Smooth muscle cell (in vitro differentiated cells): ENCODE data around the gene SEC22C. TPM values are rescaled to one million over a fixed set of nuclear protein-coding genes. Genes with fewer than 3 reads are reported as not detected.
"Not testable (repeated sequence)": the region's sequence is repeated elsewhere in the genome, so short reads cannot be mapped to it uniquely, and the experiment has no call there.

Experiments used
- DNase-seq: peaks from one replicate; lab custom pipeline; 2025; ENCODE audit not compliant: unreplicated experiment; lab: John Stamatoyannopoulos, UW
- H2AFZ ChIP-seq: fragments of 200-600 bp; sonication (generic); 2 replicates; pipeline ENCODE4 v1.6.0; 2016; ENCODE audit warnings: antibody characterized with exemption, low read depth, mild to moderate bottlenecking
- H3F3A ChIP-seq: fragments of 200-600 bp; sonication (generic); 2 replicates; pipeline ENCODE4 v1.6.0; 2017; ENCODE audit warnings: antibody characterized with exemption, low read depth
- H3K27ac ChIP-seq: fragments of 200-600 bp; sonication (generic); 2 replicates; pipeline ENCODE4 v1.5.1; 2016; ENCODE audit warnings: low read depth, mild to moderate bottlenecking
- H3K27me3 ChIP-seq: fragments of 200-600 bp; sonication (generic); 2 replicates; pipeline ENCODE4 v1.6.1; 2016; ENCODE audit warnings: low read depth, mild to moderate bottlenecking
- H3K36me3 ChIP-seq: fragments of 200-600 bp; sonication (generic); 2 replicates; pipeline ENCODE4 v1.5.1; 2016; ENCODE audit warnings: low read depth
- H3K4me1 ChIP-seq: fragments of 200-600 bp; sonication (generic); 2 replicates; pipeline ENCODE4 v1.5.1; 2016; ENCODE audit warnings: low read depth
- H3K4me2 ChIP-seq: fragments of 200-600 bp; sonication (generic); 2 replicates; pipeline ENCODE4 v1.6.0; 2016; ENCODE audit warnings: mild to moderate bottlenecking
- H3K4me3 ChIP-seq: fragments of 200-600 bp; sonication (generic); 2 replicates; pipeline ENCODE4 v1.5.1; 2016; ENCODE audit warnings: mild to moderate bottlenecking
- H3K79me2 ChIP-seq: fragments of 200-600 bp; sonication (generic); 2 replicates; pipeline ENCODE4 v1.6.0; 2016; ENCODE audit warnings: low read depth, mild to moderate bottlenecking
- H3K9ac ChIP-seq: fragments of 200-600 bp; sonication (generic); 2 replicates; pipeline ENCODE4 v1.6.0; 2016; ENCODE audit warnings: low read depth
- H3K9me3 ChIP-seq: fragments of 200-600 bp; sonication (generic); replicated peaks from 2 replicates; pipeline ENCODE4 v1.5.1; 2016; ENCODE audit warnings: low read depth
- H4K20me1 ChIP-seq: fragments of 200-600 bp; sonication (generic); 2 replicates; pipeline ENCODE4 v1.6.0; 2016; ENCODE audit warnings: low read depth
- CTCF ChIP-seq: fragments of 200-600 bp; sonication (generic); IDR thresholded peaks from 2 replicates; pipeline ENCODE4 v1.5.1; 2017; ENCODE audit warnings: borderline replicate concordance, mild to moderate bottlenecking, antibody characterized with exemption; ENCODE audit not compliant: insufficient read depth, poor library complexity, severe bottlenecking
- WGBS: methylation state at CpG from one replicate; pipeline ENCODE4 v1.1.7; 2016; ENCODE audit warnings: low lambda C conversion rate; 5-methylcytosine and 5-hydroxymethylcytosine counted together
- polyA plus RNA-seq: library from polyadenylated mRNA; unstranded; fragments of >200 nt; fragmentation: Nextera tagmentation; extraction: Ambion mirVana; gene quantifications from 2 replicates; pipeline ENCODE4 v1.2.1, GENCODE V29; 2016
- total RNA-seq: library from RNA; depleted of rRNA; stranded (reverse); fragments of >200 nt; gene quantifications from 2 replicates; pipeline ENCODE4 v1.2.3, GENCODE V29; 2014

SEC22C gene
- total and polyA plus RNA-seq, 2 experiments from 2014 or later, result 45.7 to 52.2 TPM

- 0% methylated on average over 9 of the region's 11 CpGs for WGBS
- TF ChIP-seq CTCF, result no peak
- Histone ChIP-seq H4K20me1 (no peaks in the 10 kb centered on the region), H3K4me1 (peaks cover 9% of the 10 kb centered on the region), H3K9me3 (no peaks in the 10 kb centered on the region), H2AFZ (peak overlapping the region; percentile 86), H3K4me3 (peak overlapping the region; percentile 78), H3K79me2 (peaks cover 48% of the 10 kb centered on the region), H3K9ac (peak overlapping the region; percentile 86), H3K27ac (peak overlapping the region; percentile 80), H3K27me3 (no peaks in the 10 kb centered on the region), H3K4me2 (peak overlapping the region; percentile 96), H3F3A (no peaks in the 10 kb centered on the region), H3K36me3 (no peaks in the 10 kb centered on the region)
- no peak for DNase-seq
Observed at GRCh38 chr3:42581400-42581708, 413 bp downstream of the SEC22C start.

- H3F3A ChIP-seq, H3K9me3 ChIP-seq, H4K20me1 ChIP-seq, H2AFZ ChIP-seq, H3K27me3 ChIP-seq, H3K9ac ChIP-seq, H3K27ac ChIP-seq, H3K4me3 ChIP-seq, DNase-seq, H3K4me1 ChIP-seq, H3K4me2 ChIP-seq: not testable (repeated sequence)
- 95% methylated on average over 4 of the region's 4 CpGs for WGBS
- H3K36me3 ChIP-seq, result peaks cover 13% of the 10 kb centered on the region
- peaks cover 68% of the 10 kb centered on the region for H3K79me2 ChIP-seq
Observed at GRCh38 chr3:42579346-42579745, 2.4 kb downstream of the SEC22C start.

- Histone ChIP-seq H2AFZ (no peak overlapping the region), H3K9me3 (peaks cover 8% of the 10 kb centered on the region), H3K36me3 (peaks cover 17% of the 10 kb centered on the region), H3K79me2 (peaks cover 81% of the 10 kb centered on the region), H3K4me2 (no peak overlapping the region), H3K27me3 (no peaks in the 10 kb centered on the region), H4K20me1 (peaks cover 12% of the 10 kb centered on the region), H3K4me3 (no peak overlapping the region), H3K9ac (no peak overlapping the region), H3K4me1 (peaks cover 9% of the 10 kb centered on the region), H3K27ac (no peak overlapping the region), H3F3A (no peaks in the 10 kb centered on the region)
- 98% methylated on average over 4 of the region's 4 CpGs for WGBS
- TF ChIP-seq CTCF, result no peak
- no peak for DNase-seq
Observed at GRCh38 chr3:42578054-42578453, 3.7 kb downstream of the SEC22C start.

- no peak for DNase-seq
- peaks cover 91% of the 10 kb centered on the region for H3K79me2 ChIP-seq
Observed at GRCh38 chr3:42575137-42575741, 6.5 kb downstream of the SEC22C start.

More at GRCh38 chr3:42575137-42575741, 6.5 kb downstream of the SEC22C start:
- Histone ChIP-seq H3K36me3 (peaks cover 17% of the 10 kb centered on the region), H3K9ac (no peak overlapping the region), H4K20me1 (peaks cover 40% of the 10 kb centered on the region), H3K4me1 (no peaks in the 10 kb centered on the region), H2AFZ (no peak overlapping the region), H3K9me3 (peaks cover 8% of the 10 kb centered on the region), H3F3A (no peaks in the 10 kb centered on the region), H3K4me2 (no peak overlapping the region), H3K4me3 (no peak overlapping the region), H3K27me3 (no peaks in the 10 kb centered on the region), H3K27ac (no peak overlapping the region)
- TF ChIP-seq CTCF, result no peak
